SH-SY5Y (cell line): ENCODE data around the gene ENO3.

Experiments used
- GATA2 ChIP-seq: IDR thresholded peaks from 2 replicates; pipeline ENCODE4 v1.6.1; 2011; ENCODE audit warnings: mild to moderate bottlenecking, low read depth, low read length
- GATA3 ChIP-seq: IDR thresholded peaks from 2 replicates; pipeline ENCODE4 v1.6.1; 2011; ENCODE audit warnings: low read depth, mild to moderate bottlenecking, low read length, moderate library complexity

ENO3 gene

GRCh38 chr17:4998027-4998731 lies 47.3 kb downstream of the ENO3 start:
- TF ChIP-seq GATA2 (no peak), GATA3 (no peak)

DNA sequence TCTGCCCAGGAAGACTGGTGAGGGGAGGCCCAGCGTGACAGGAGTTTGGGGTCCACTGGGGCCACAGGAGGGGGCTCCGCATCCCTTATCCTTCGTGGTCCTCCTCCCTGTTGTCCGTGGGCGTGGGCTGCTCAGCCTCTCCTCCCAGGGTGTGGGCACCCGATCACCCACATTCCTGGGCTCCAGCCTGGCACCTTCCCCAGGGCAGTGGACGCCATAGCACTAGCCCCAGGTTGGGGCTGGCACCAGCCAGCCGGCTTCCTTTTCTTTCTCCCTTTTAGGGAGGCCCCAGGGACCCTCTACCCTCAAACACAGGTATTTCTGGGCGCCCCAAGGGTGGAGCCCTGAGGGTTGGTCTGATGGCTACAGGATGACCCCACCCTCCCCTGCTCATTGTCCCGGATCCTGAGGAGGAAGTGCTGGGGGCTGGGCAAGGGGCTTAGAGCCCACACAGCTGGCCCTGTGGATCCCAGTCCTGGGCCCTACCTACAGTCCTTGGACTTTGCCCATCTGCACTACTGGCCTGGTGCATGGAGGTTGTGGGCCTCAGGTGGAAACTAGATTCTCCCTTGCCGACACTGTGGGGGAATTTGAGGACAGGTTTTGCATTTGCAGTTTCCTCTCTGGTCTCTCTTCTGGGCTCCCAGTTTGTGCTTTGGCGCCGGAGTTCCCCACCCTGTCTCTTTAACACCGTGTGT lies 48.0 kb downstream of the ENO3 start:
- TF ChIP-seq GATA3 (no peak), GATA2 (no peak)

DNA sequence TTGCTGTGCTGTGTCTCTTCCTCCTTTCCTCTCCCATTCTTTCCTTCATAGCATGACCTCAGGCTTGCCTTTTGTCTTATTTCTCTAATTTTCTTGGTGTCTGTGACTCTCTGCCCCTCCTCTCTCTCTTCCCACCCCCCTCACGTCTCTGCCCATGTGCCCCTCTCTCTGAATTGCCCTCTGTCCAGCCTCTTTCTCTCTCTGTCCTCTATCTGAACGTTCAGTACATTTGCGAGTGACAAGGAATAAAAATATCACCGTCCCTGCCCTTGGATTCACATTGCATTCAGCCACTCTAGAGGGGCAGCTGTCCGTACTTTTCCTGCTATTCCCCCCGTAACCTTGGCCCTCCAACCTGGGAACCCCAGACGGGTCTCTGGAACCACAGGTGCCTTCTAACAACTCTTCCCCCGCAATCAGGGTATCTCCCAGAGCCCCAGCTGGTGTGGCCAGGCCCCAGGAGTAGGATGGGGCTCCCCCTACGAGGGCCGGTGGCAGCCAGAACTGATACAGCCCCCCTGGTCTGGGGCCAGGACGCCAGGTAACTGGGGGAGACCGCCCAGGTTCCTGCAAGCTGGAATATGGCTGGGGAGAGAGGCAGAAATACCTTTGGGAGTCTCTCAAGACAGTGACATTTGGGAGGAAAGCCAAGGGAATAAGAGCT lies 48.6 kb downstream of the ENO3 start:
- TF ChIP-seq GATA2 (no peak), GATA3 (no peak)

GRCh38 chr17:5000237-5000639 lies 49.3 kb downstream of the ENO3 start:
- TF ChIP-seq GATA2 (no peak), GATA3 (no peak)

GRCh38 chr17:5002121-5002788 lies 51.3 kb downstream of the ENO3 start:
- TF ChIP-seq GATA3 = no peak
- TF ChIP-seq GATA2 = no peak

GRCh38 chr17:5003214-5003867 lies 52.4 kb downstream of the ENO3 start:
- no peak for TF ChIP-seq GATA2
